Aorta (tissue), 5 donors: ENCODE data around the gene ARMH2. TPM values are rescaled to one million over a fixed set of nuclear protein-coding genes. Genes with fewer than 3 reads are reported as not detected.

Experiments
- ATAC-seq: fragments of 200-7000 bp; cut with Tn5 transposase; one replicate; pipeline ENCODE4 v1.9.1; 2022; ENCODE audit warnings: moderate library complexity; ENCODE audit not compliant: low FRiP score
- DNase-seq, 2 donors: peaks; one replicate each; pipeline ENCODE4 v3.0.0-alpha.2; 2020
- H3K27ac ChIP-seq, 2 donors: one replicate each; pipeline ENCODE4 v1.5.1; 2013; ENCODE audit warnings: low read length in 2 of 2, mild to moderate bottlenecking in 2 of 2, moderate library complexity in 2 of 2, control low read depth in 1 of 2, inconsistent platforms in 1 of 2, low read depth in 1 of 2
- H3K27me3 ChIP-seq, 2 donors: one replicate each; pipeline ENCODE4 v1.6.1; 2013; ENCODE audit warnings: control low read depth in 1 of 2, low read length in 1 of 2, mild to moderate bottlenecking in 1 of 2, moderate library complexity in 1 of 2; ENCODE audit not compliant: insufficient read depth in 2 of 2, control insufficient read depth in 1 of 2
- H3K36me3 ChIP-seq, 2 donors: one replicate each; pipeline ENCODE4 v1.6.1; 2013; ENCODE audit warnings: control low read depth in 1 of 2, low read length in 1 of 2, mild to moderate bottlenecking in 1 of 2; ENCODE audit not compliant: insufficient read depth in 2 of 2, control insufficient read depth in 1 of 2
- H3K4me1 ChIP-seq, 2 donors: one replicate each; pipeline ENCODE4 v1.6.1; 2013; ENCODE audit warnings: low read length in 2 of 2, control low read depth in 1 of 2, mild to moderate bottlenecking in 1 of 2, moderate library complexity in 1 of 2; ENCODE audit not compliant: insufficient read depth in 2 of 2, control insufficient read depth in 1 of 2
- H3K4me3 ChIP-seq, 2 donors: one replicate each; pipeline ENCODE4 v1.5.1; 2013; ENCODE audit warnings: low read length in 2 of 2, control low read depth in 1 of 2, mild to moderate bottlenecking in 1 of 2
- H3K9me3 ChIP-seq: one replicate; pipeline ENCODE4 v1.6.1; 2013; ENCODE audit warnings: mild to moderate bottlenecking, low read length; ENCODE audit not compliant: control insufficient read depth
- WGBS, 2 donors: extraction: QIAGEN DNeasy Blood & Tissue Kit; methylation state at CpG; one replicate each; pipeline ENCODE4 v1.1.7; 2013; 5-methylcytosine and 5-hydroxymethylcytosine counted together
- intact Hi-C, 2 donors: fragments of 100-400 bp; cut with DNase I; formaldehyde crosslinking; loops; one replicate each; pipeline versions ENCODE4 v1.14.2 to v1.15.0; 2022
- long read RNA-seq, 2 donors: library from polyadenylated mRNA; unstranded; transcript quantifications; one replicate each; pipeline ENCODE4 v2.0.0, GENCODE V29; 2020 to 2021
- polyA plus RNA-seq, 2 donors: library from polyadenylated mRNA; stranded (reverse); fragments of 200-250 nt; gene quantifications; one replicate each; pipeline ENCODE4 v1.2.3, GENCODE V29; 2013
- total RNA-seq, 2 donors: library from RNA; stranded (reverse); fragmentation: NEBNext Ultra II Directional; extraction: Animal tissue kit (Norgen Biotek cat#: 25700); gene quantifications; one replicate each; pipeline ENCODE4 v1.2.1, GENCODE V29; 2021
- donor health status: healthy with polysubstance abuse.
- donor health status: Bipolar disorder and iron deficiency.
- donor health status: DM: no; HTN: no; CAD: no.
- donor health status: DM: no; HTN: no; CAD: no.
- donor health status: DM: yes; HTN: yes; CAD: no.

The ARMH2 gene
- total RNA-seq, result not detected
- polyA plus RNA-seq, result not detected
- long read RNA-seq, donor 1, result 0 reads
- long read RNA-seq, donor 2, result 0 reads

DNA sequence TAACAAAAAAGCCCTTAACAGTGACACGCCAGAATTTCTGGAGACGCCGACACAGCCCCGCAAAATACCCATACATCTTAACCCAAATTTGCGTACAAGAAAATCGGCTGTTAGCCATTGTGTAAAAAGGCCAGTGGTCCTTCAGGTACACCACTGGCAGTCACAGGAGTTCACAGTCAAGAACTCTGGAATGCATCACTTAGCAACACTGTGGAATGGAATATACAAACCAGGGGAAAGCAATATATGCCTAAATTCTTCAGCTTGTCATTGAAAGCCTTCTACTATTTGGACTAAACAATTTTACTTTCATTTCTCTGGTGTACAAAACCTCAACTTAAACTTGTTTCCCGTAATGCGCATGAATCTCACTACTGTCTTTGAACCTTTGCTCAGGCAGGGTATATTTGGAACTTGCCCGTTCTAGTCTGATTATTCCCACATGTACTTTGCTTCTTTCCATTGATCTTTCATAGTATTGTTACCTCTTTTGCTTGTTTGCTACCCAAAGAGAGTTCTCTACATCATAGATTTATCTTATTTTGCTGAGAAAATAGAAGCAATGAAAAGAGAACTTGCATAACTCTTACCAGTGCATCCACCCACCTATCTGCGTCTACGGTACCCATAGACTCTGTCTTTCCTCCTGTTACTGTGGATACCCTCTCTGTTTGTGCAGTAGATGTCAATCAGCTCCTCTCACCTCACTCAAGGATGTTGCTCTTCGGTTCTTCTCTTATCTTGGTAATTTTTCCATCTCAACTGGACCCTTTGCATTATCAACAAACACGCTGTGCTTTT lies at the start of gene ARMH2:
Gene ARMH2 (minus strand): TSS at position 178 of the 801 bp plus-strand sequence. CDS start 60 bp downstream, at position 118.
- intact Hi-C loops, result no loop called here

DNA sequence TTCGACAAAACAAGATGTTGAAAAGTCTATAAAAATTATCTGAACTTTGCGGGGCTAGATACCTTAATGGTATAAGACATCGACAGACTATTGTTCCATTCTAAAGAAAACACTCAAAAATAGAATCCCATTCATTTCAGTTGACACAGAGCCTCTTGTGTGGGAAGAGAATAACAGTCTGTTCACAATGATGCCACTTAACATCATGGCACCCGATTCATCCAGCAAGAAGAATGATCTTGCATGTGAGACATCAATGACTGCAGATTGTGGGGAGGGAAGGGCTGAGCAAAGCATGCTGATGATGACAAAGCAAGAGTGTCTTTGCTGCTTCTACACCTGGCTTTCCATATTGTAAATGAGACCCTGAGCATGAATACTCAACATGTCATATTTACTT lies 49.7 kb upstream of the ARMH2 start:
- Histone ChIP-seq H3K4me1 (no peaks in the 10 kb centered on the region), H3K36me3 (no peaks in the 10 kb centered on the region), H3K9me3 (no peaks in the 10 kb centered on the region), H3K27me3 (no peaks in the 10 kb centered on the region), H3K4me3 (no peak overlapping the region), H3K27ac (no peak overlapping the region)
- DNase-seq (no peak), ATAC-seq (no peak)
- intact Hi-C loops, result no loop called here
- 80% methylated on average over 4 of the region's 4 CpGs for WGBS, 2 donors

More for the DNA sequence above, at the start of gene ARMH2:
- H3K27ac ChIP-seq, result no peak within 1 kb of the TSS
- 83 to 86% methylated on average over 13 of the region's 13 CpGs for WGBS, 2 donors
- H3K4me1 ChIP-seq, result no peaks in the 10 kb centered on the region
- no peaks in the 10 kb centered on the region for H3K36me3 ChIP-seq
- DNase-seq, result no peak
- H3K4me3 ChIP-seq, result no peak within 1 kb of the TSS
- peaks cover 1% of the 10 kb centered on the region for H3K9me3 ChIP-seq
- ATAC-seq, result no peak
- no peaks in the 10 kb centered on the region for H3K27me3 ChIP-seq

DNA sequence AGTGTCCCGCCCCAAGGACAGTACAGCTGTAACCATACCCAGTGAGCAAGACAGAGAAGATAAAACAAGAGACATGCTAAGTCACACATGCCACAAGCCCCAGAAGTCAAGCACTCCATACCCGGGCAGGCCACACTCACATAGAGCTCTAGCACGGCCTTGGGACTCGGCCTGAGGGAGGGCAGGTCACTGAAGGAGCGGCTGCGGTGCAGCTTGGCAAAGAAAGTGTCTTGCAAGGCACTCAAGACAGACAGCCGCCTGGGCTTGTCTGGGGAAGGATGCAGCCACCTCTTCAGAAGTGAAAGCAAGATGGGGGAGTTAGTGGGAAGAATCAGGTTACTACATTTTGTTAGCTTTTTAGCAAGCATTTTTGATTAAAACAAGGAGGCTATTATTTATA lies 48.7 kb upstream of the ARMH2 start:
- H3K36me3 ChIP-seq, result no peaks in the 10 kb centered on the region
- ATAC-seq (no peak), DNase-seq (no peak)
- H3K4me3 ChIP-seq, result no peak overlapping the region
- H3K27me3 ChIP-seq, result no peaks in the 10 kb centered on the region
- H3K27ac ChIP-seq, result no peak overlapping the region
- no peaks in the 10 kb centered on the region for H3K9me3 ChIP-seq
- intact Hi-C loops, result no loop called here
- WGBS, 2 donors, result 87 to 94% methylated on average over 7 of the region's 7 CpGs
- no peaks in the 10 kb centered on the region for H3K4me1 ChIP-seq

DNA sequence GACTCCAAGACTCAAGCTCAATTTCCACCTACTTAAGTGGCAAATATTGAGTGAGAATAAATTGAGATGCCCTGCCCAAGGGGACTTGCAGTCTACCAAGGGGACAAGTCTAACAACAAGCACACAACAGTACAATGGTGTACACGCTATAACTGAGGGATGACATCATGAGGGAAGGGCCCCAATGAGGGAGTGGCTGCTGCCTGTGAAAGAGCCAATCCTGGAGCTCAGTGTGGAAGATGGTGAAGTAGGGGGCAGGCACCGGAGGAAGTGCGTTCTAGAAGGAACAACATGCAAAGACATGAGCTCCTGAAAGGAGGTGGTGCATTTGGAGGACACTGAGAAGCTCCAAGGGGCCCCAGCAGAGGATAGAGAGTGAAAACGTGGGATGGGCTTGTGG lies 46.9 kb upstream of the ARMH2 start:
- no peak overlapping the region for H3K4me3 ChIP-seq

DNA sequence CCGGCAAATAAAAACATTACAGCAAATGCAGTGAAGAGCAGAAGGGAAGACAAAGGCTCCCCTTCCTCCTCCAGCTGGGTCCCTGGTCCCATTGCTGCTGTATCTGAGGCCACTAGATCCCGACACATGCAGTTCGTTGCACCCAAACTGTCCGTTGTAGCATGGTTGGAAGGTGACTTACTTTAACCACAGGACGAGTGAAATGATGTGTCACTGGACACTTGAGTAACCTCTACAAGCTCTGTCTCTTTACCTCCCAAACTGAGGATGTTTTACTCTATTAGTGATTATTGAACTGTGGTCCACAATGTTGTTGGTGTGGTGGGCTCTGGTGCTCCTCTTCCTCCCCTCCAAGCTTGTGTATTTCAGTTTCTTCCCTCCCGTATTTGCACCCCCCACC lies 46.2 kb upstream of the ARMH2 start:
- H3K36me3 ChIP-seq, result no peaks in the 10 kb centered on the region
- intact Hi-C loops, result no loop called here
- ATAC-seq (no peak), DNase-seq (no peak)
- no peaks in the 10 kb centered on the region for H3K4me1 ChIP-seq
- no peaks in the 10 kb centered on the region for H3K9me3 ChIP-seq
- no peaks in the 10 kb centered on the region for H3K27me3 ChIP-seq
- 92 to 97% methylated on average over 6 of the region's 6 CpGs for WGBS, 2 donors
- H3K4me3 ChIP-seq, result no peak overlapping the region
- no peak overlapping the region for H3K27ac ChIP-seq

More for the DNA sequence above, 46.9 kb upstream of the ARMH2 start:
- intact Hi-C loops, result no loop called here
- no peaks in the 10 kb centered on the region for H3K27me3 ChIP-seq
- no peaks in the 10 kb centered on the region for H3K36me3 ChIP-seq
- ATAC-seq, result no peak
- H3K4me1 ChIP-seq, result no peaks in the 10 kb centered on the region
- no peak for DNase-seq
- H3K9me3 ChIP-seq, result no peaks in the 10 kb centered on the region
- no peak overlapping the region for H3K27ac ChIP-seq
- 91 to 96% methylated on average over 4 of the region's 4 CpGs for WGBS, 2 donors

DNA sequence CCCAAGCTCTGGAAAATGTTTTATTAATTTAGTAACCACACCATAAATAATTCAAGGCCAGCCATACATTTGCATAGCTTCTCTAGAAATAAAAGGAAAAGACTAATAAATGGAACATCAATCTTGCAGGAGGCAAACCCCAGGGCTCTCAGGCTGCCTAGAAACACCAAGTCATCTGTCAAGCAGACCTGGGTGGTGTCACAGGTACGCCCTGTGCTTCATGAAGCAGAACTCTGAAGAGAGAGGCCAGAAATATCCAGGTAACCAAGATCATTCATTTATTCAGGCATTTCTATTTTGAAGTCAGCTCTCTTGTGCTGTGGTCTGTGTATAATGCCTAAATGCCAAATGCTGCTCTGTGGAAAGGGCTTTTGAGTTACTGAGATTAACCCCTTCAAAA lies 45.3 kb upstream of the ARMH2 start:
- Histone ChIP-seq H3K4me1 (no peaks in the 10 kb centered on the region), H3K36me3 (no peaks in the 10 kb centered on the region), H3K9me3 (no peaks in the 10 kb centered on the region), H3K27me3 (no peaks in the 10 kb centered on the region), H3K27ac (no peak overlapping the region), H3K4me3 (no peak overlapping the region)
- no peak for ATAC-seq
- intact Hi-C loops, result no loop called here
- DNase-seq, result no peak
- 88 to 92% methylated on average over 1 of the region's 1 CpG for WGBS, 2 donors

DNA sequence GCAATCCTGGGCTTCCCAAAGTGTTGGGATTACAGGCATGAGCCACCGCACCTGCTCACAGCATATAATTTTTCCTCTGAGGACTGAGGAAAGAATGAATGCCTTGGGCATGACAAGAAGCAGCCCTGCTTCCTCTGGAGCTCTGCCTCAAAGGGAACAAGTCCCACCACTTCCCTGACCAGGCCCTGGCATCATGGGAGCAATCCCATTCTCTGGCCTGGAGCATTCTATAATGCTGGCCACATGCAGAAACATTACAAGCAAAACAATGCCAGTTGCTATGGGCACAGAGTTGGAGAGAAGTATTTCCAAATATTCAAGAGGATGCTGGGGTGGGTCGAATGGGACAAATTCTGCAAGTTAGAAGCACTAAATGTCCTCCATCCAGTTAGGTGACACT lies 41.5 kb upstream of the ARMH2 start:
- intact Hi-C loops, result no loop called here
- Histone ChIP-seq H3K27me3 (no peaks in the 10 kb centered on the region), H3K4me3 (no peak overlapping the region), H3K36me3 (no peaks in the 10 kb centered on the region), H3K27ac (no peak overlapping the region), H3K9me3 (no peaks in the 10 kb centered on the region), H3K4me1 (no peaks in the 10 kb centered on the region)
- 74% methylated on average over 2 of the region's 2 CpGs for WGBS, 2 donors
- no peak for DNase-seq
- ATAC-seq, result no peak

DNA sequence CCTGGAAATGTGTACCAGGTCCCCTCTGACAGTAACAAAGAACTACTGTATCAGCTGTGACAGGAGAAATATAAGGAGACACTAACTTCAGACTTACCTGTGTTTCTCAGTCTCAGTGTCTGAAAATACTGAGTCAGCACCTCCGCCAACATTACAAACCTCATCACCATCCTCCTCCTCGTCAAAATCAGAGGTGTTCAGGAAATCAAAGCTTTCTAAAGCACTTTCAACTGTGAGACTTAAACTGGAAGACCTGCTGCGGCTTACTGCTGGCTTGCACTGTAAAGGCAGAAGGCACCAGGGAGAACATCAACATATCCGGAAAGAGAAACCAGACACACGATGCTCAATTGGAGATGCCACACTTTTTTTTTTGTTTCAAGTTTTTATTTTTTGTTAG lies 40.3 kb upstream of the ARMH2 start:
- ATAC-seq (no peak), DNase-seq (no peak)
- H3K27me3 ChIP-seq, result no peaks in the 10 kb centered on the region
- H3K27ac ChIP-seq, result no peak overlapping the region
- intact Hi-C loops, result no loop called here
- H3K36me3 ChIP-seq, result no peaks in the 10 kb centered on the region
- no peak overlapping the region for H3K4me3 ChIP-seq
- no peaks in the 10 kb centered on the region for H3K9me3 ChIP-seq
- no peaks in the 10 kb centered on the region for H3K4me1 ChIP-seq
- 90 to 93% methylated on average over 5 of the region's 5 CpGs for WGBS, 2 donors

DNA sequence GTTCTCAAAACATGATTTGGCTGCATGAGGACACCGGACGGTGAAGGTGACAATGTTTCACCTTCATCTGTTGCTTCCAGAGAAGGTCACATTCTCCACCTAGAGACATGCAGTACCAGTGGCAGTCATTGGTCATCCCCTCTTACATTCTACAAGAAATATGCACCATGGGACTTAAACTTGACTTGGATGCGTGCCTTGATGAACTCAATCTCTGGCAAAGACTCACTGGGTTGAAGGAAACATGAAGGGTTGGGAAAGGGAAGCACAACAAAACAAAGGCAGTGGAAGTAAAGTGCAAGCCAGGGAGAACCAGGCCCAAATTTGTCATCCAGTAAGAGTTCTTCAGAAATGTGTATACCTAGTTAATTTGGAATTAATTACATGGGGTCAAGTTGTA lies 39.4 kb upstream of the ARMH2 start:
- H3K4me3 ChIP-seq, result no peak overlapping the region
- H3K27ac ChIP-seq, result no peak overlapping the region
- WGBS, 2 donors, result 55 to 57% methylated on average over 3 of the region's 3 CpGs
- intact Hi-C loops, result no loop called here
- H3K36me3 ChIP-seq, result no peaks in the 10 kb centered on the region
- H3K27me3 ChIP-seq, result no peaks in the 10 kb centered on the region
- no peaks in the 10 kb centered on the region for H3K9me3 ChIP-seq
- ATAC-seq (no peak), DNase-seq (no peak)
- no peaks in the 10 kb centered on the region for H3K4me1 ChIP-seq
